Fibroblast of villous mesenchyme (primary cell): Measurements from ENCODE around the gene HYPK. TPM values are rescaled to one million over a fixed set of nuclear protein-coding genes. Genes with fewer than 3 reads are reported as not detected.
"Not testable (repeated sequence)": the region's sequence is repeated elsewhere in the genome, so short reads cannot be mapped to it uniquely, and the experiment has no call there.

Experiments used
- DNase-seq: peaks from one replicate; pipeline ENCODE4 v3.0.0-alpha.2; 2010; ENCODE audit warnings: low read depth
- H3K4me3 ChIP-seq: 2 replicates; pipeline ENCODE4 v1.5.1; 2011; ENCODE audit warnings: low read depth, mild to moderate bottlenecking, low read length
- total RNA-seq: library from RNA; depleted of rRNA; stranded (reverse); fragments of >200 nt; gene quantifications from 2 replicates; pipeline ENCODE4 v1.2.3, GENCODE V29; 2012
- TF ChIP-seq, protein P1 (sequence below): IDR thresholded peaks from 2 replicates; pipeline ENCODE4 v1.5.1; 2012; ENCODE audit warnings: low read depth, mild to moderate bottlenecking, low read length; ENCODE audit not compliant: insufficient read depth

HYPK gene
- total RNA-seq, 1 donor, result 6.9 TPM

- no peak overlapping the region for H3K4me3 ChIP-seq
- TF ChIP-seq, protein P1, sequence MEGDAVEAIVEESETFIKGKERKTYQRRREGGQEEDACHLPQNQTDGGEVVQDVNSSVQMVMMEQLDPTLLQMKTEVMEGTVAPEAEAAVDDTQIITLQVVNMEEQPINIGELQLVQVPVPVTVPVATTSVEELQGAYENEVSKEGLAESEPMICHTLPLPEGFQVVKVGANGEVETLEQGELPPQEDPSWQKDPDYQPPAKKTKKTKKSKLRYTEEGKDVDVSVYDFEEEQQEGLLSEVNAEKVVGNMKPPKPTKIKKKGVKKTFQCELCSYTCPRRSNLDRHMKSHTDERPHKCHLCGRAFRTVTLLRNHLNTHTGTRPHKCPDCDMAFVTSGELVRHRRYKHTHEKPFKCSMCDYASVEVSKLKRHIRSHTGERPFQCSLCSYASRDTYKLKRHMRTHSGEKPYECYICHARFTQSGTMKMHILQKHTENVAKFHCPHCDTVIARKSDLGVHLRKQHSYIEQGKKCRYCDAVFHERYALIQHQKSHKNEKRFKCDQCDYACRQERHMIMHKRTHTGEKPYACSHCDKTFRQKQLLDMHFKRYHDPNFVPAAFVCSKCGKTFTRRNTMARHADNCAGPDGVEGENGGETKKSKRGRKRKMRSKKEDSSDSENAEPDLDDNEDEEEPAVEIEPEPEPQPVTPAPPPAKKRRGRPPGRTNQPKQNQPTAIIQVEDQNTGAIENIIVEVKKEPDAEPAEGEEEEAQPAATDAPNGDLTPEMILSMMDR, result no peak
- no peak for DNase-seq
These were observed 8.7 kb downstream of the HYPK start for GRCh38 chr15:43808960-43809678.

- DNase-seq, H3K4me3 ChIP-seq: not testable (repeated sequence)
These were observed 14.7 kb downstream of the HYPK start for GRCh38 chr15:43815064-43815463.

DNA sequence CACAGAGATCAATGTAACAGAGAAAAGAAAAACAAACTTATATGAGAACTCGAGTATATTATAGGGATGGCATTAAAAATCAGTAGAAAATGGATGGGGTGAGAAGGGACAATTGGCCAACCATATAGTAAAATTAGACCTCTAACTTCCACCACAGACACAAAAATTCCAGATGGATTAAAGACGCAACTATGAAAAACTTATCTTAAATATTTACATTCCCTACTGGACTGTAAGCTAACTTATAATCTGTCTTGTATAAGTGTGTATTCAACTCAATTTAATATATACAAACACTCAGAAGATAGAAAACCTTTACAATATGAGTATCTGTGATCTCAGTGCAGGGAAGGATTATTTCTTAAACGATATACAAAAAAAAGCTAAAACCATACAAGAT is 21.1 kb downstream of the HYPK start:
- TF ChIP-seq, protein P1, result no peak
- peak; percentile 62 for DNase-seq
- peak overlapping the region; percentile 30 for H3K4me3 ChIP-seq

GRCh38 chr15:43824302-43825246 is 24.2 kb downstream of the HYPK start, which contains the start of gene MFAP1:
MFAP1 (minus strand) TSS chr15:43824690; CDS start chr15:43824569, 121 bp downstream.
- DNase-seq, result peak; percentile 98
- TF ChIP-seq, protein P1, result no peak
- H3K4me3 ChIP-seq, result peak within 1 kb of the TSS; percentile 79

GRCh38 chr15:43825305-43825704 is 24.9 kb downstream of the HYPK start:
- H3K4me3 ChIP-seq, DNase-seq: not testable (repeated sequence)

DNA sequence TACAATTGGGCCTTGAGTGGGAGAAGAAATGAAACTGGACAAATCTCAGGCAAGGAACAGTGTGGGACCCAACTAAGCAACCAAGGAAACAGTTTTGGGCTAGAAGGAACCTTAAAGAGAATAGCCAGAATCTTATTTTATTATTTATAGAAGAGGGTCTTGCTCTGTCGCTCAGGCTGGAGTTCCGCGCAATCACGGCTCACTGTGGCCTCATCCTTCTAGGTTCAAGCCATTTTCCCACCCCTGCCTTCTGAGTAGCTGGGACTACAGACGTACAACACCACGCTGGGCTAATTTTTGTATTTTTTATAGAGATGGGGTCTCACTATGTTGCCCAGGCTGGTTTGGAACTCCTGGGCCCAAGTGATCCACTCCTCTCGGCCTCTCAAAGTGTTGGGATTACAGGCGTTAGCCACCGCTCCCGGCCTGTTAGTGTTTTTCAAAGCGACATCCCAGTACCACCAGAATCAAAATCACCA is 25.7 kb downstream of the HYPK start:
- peak overlapping the region; percentile 73 for H3K4me3 ChIP-seq
- no peak for DNase-seq
- TF ChIP-seq, protein P1, result no peak

- peak; percentile 88 for DNase-seq
- H3K4me3 ChIP-seq, result peak within 1 kb of the TSS; percentile 73
- TF ChIP-seq, protein P1, result no peak
These were observed 26.3 kb downstream of the HYPK start, which contains the start of gene WDR76 for GRCh38 chr15:43826508-43827341. WDR76 (plus strand) TSS chr15:43827002; CDS start chr15:43827033, 31 bp downstream.
